ENCODE results near the gene DNAH11.

DNAH11 gene

DNA sequence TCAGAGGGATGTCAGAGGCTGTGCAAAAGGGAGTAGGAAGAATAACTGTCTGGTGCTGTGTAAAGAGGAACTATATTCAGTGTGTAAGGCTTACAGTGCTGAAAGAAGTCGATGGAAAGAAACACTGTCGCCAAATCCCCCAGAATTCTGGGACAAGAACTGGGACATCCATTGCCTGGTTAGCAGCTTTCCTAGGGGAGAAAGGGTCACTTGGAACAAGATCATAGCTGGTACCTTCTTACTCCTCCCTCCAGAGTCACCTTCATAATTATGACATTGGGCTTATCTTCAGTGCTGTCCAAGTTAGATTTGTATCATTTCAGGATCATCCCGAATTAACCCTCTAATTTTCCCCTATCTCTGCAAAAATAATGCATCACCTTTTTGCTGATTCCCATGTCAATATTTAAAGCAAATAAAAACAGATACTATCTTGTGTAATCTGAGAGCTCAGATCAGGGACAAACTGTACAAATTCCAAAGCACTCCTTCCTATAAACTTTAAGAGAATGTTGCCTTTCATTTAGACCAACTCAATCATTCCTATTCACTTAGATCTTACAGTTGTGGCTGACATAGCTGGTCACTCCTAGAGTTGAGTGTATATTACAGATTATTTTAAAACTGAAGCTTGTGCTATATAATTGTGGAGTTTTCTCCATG, 96.5 kb downstream of the DNAH11 start:
- TF ChIP-seq CTCF (IDR thresholded peaks at IDR 0.05; ENCODE audit: low read length, missing control alignments), result no peak
- no peak for DNase-seq (ENCODE audit: low read depth)
- H3K4me3 ChIP-seq (replicated peaks; ENCODE audit: low read depth, low read length), result no peak overlapping the region

DNA sequence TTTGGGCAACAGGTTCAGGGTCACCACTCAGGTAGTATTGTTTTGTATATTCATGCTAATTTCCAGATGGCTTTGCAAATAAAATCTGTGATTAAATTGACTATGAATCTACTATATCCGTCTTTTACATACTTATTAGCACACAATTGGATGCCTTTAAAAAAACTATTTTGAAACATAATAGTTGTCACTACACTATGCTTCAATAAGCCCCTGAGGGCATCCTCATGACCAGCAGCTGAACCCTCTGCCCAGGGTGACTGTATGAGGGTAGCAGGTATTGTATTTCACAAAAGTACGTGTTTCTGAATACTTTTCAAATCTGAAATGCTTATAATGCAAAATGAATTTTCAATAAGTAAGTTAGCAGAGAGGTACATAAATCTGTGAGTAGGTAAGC, 97.3 kb downstream of the DNAH11 start:
- DNase-seq (ENCODE audit: low read depth), result no peak
- no peak overlapping the region for H3K4me3 ChIP-seq (replicated peaks; ENCODE audit: low read depth, low read length)
- TF ChIP-seq CTCF (IDR thresholded peaks at IDR 0.05; ENCODE audit: low read length, missing control alignments), result no peak

DNA sequence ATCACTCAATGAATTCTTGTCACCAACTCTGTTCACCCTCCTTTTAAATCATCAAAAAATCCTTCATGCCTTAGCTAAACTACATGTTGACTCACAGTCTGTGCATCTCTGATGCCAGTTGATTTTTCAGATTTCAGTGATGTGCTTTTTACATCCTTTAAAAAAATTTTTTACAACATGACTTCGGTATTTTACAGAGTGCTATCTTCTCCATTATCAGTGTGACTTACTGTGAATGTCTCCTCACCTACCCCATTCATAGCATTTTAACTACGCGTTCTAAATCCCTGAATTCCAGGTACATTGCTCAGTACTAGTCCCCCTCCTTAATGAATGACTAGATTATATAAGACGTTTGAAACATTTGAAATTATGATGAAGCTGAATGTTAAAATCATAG, 98.7 kb downstream of the DNAH11 start:
- no peak for DNase-seq (ENCODE audit: low read depth)
- TF ChIP-seq CTCF (IDR thresholded peaks at IDR 0.05; ENCODE audit: low read length, missing control alignments), result no peak
- H3K4me3 ChIP-seq (replicated peaks; ENCODE audit: low read depth, low read length), result no peak overlapping the region

DNA sequence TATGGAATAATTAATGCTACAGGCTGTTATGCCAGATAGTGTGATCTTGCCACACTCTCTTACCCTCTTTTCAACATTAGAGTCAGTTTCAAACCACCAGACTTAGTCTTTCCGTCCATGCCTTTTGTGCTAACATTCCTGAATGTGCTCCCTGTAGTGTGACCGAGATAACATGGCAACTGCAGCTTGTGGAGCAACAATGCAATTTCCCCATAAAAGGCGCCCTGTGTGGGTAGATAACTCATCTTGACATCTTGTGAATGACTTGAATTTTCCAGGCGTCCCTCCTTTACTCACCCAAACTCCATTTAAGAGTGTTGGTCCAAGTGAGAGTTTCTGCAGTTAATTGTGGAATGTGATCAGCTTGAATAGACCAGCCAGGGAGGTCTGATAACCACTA, 99.6 kb downstream of the DNAH11 start:
- no peak for TF ChIP-seq CTCF (IDR thresholded peaks at IDR 0.05; ENCODE audit: low read length, missing control alignments)
- H3K4me3 ChIP-seq (replicated peaks; ENCODE audit: low read depth, low read length), result no peak overlapping the region
- peak; percentile 45 for DNase-seq (ENCODE audit: low read depth)

- no peak for TF ChIP-seq CTCF (IDR thresholded peaks at IDR 0.05; ENCODE audit: low read length, missing control alignments)
Observed at GRCh38 chr7:21651697-21652096, 108.9 kb downstream of the DNAH11 start.

DNA sequence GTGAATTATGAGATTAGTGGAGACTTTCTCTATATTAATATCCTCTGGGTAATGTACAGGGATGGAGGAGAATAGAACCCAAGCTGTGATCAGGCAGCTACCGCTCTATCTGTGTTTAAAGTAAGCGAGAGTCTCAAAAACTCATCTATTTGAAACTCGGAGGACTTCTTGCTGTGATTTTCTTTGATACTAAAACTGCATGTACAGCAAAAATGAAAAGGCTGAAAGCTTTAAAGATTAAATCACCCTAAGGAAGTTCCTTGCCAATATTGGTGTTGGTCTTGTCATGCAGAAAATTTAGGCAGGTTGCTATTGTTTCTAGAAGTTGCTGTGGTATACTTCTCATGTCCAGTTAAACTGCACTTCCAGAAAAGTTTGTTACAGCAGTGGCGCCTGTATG, 110.8 kb downstream of the DNAH11 start:
- H3K4me3 ChIP-seq (replicated peaks; ENCODE audit: low read depth, low read length), result no peak overlapping the region
- no peak for TF ChIP-seq CTCF (IDR thresholded peaks at IDR 0.05; ENCODE audit: low read length, missing control alignments)
- no peak for DNase-seq (ENCODE audit: low read depth)

More at GRCh38 chr7:21651697-21652096, 108.9 kb downstream of the DNAH11 start:
- no peak overlapping the region for H3K4me3 ChIP-seq (replicated peaks; ENCODE audit: low read depth, low read length)
- DNase-seq (ENCODE audit: low read depth), result no peak

DNA sequence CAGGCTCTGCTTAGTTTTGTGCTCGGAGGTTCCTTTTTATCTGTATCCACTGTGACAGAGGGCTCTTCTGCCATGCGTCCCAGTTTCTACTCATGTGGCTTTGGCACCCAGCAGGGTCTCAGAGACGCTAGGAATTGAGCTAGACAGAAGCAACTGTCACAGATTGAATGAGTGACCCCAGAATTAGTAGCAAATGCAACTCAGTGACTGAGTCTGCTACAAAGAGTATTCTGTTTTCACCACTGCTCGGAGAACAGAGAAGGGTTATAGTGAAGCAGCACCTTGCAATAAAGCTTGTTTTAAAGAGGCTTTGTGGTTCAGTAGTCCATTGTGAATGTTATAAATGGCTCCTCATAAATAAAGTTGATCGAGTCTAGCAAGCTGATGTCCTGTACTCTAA, 113.2 kb downstream of the DNAH11 start:
- TF ChIP-seq CTCF (IDR thresholded peaks at IDR 0.05; ENCODE audit: low read length, missing control alignments), result no peak
- DNase-seq (ENCODE audit: low read depth), result no peak
- H3K4me3 ChIP-seq (replicated peaks; ENCODE audit: low read depth, low read length), result no peak overlapping the region
